T-helper 2 cell treated with Interferon-gamma antibody and Interleukin-4, amounts not matched to agents 5 μg/mL and 100 μg/mL, for 36 hours (primary cell): Measurements from ENCODE around the gene ISYNA1.

ENCODE experiments used
- DNase-seq: peaks from one replicate; pipeline ENCODE4 v3.0.0; 2021; ENCODE audit warnings: low spot score
- H3K27ac Mint-ChIP-seq: one replicate; pipeline ENCODE4 v1.8.0; 2021; ENCODE audit warnings: mild to moderate bottlenecking, mixed read lengths
- H3K27me3 Mint-ChIP-seq: one replicate; pipeline ENCODE4 v1.8.0; 2021; ENCODE audit warnings: low read depth, mixed read lengths
- H3K36me3 Mint-ChIP-seq: one replicate; pipeline ENCODE4 v1.8.0; 2021; ENCODE audit warnings: low read depth, mixed read lengths
- H3K4me1 Mint-ChIP-seq: one replicate; pipeline ENCODE4 v1.8.0; 2021; ENCODE audit warnings: low read depth, mixed read lengths
- H3K4me3 Mint-ChIP-seq: one replicate; pipeline ENCODE4 v1.8.0; 2022; ENCODE audit warnings: mild to moderate bottlenecking, moderate library complexity, mixed read lengths
- H3K9me3 Mint-ChIP-seq: one replicate; pipeline ENCODE4 v1.8.0; 2021; ENCODE audit warnings: mixed read lengths

ISYNA1 gene

DNA sequence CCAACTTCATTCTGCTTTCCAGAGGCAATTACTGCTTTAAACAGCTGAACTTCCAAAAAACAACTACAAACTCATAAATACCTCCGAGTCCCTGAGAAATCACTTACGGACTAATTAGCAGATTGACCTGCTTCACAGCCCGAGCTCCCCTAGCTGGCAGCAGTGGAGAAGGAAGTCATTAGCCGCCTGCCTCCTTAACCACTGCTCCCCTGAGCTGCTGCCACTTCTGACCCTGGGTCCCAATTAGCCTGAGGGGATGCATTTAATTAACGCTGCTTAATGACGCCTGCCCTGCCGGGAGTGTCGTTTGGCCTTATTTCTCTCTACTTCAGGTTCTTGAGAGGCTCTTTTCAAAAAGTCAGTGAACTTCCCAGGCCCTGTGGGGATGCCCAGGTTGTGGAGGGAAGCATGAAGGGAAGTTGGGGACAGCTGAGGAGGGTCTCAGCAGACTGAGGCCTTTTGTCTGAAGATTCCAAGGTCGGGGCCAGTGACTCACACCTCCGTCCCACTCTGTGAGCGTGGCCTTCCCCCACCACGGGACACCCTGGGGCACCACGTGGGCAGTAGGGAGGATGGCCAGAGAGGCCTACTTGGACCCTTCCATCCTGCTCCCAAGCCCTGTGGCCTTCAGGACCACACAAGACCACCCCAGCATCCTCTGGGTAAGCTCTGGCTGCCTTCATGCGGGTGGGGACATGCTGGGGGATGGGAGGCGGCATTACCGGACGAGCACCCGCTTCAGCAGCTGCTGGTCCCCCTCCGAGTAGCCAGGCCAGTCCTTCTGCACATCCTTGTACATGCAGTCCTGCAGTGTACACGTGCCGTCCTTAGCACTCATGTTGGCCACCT, 19.8 kb upstream of the ISYNA1 start:
- no peak for DNase-seq
- peaks cover 19% of the 10 kb centered on the region for H3K36me3 Mint-ChIP-seq
- H3K4me1 Mint-ChIP-seq = no peaks in the 10 kb centered on the region
- H3K4me3 Mint-ChIP-seq = no peak overlapping the region
- no peak overlapping the region for H3K27ac Mint-ChIP-seq
- H3K9me3 Mint-ChIP-seq = no peaks in the 10 kb centered on the region
- no peaks in the 10 kb centered on the region for H3K27me3 Mint-ChIP-seq

DNA sequence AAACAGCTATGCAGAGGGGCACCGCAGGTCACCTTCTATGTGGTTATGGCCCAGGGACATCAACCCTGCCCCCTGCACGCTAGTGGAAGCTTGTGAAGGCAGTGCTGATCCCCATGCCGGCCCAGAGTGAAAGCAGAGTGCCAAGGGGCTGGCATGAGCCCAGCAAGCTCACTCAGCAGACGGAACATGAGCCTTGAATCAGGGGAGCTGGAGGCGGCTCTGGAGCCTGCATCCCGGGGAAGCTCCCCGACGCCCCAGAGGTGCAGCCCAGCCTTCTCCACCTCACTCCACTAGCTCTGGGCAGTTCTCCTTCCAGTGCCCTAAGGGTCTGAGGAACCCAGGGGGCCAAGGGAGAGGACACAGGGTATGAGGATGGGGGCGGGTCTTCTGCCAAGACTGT, 19.0 kb upstream of the ISYNA1 start:
- no peaks in the 10 kb centered on the region for H3K27me3 Mint-ChIP-seq
- H3K27ac Mint-ChIP-seq = no peak overlapping the region
- H3K4me3 Mint-ChIP-seq = no peak overlapping the region
- no peaks in the 10 kb centered on the region for H3K9me3 Mint-ChIP-seq
- DNase-seq = no peak
- H3K4me1 Mint-ChIP-seq = no peaks in the 10 kb centered on the region
- peaks cover 20% of the 10 kb centered on the region for H3K36me3 Mint-ChIP-seq

DNA sequence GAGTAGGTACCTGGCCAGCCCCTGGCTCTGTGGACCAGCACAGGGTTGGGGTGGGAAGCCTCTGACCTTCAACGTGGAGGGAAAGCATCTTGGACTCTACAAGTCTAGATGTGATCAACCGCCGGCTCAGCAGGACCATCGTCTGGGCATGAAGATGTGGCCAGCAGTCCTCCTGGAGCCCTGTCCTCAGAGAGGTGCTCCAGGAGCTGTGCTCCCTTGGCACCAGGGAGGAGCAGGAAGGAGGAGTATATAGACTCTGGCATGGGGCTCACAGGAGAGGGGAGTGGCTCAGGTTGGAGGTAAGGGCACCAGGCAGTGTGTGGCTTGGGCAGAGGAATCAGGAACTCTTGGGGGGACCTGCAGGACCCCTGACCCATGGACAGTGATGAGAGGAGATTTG, 18.3 kb upstream of the ISYNA1 start:
- Mint-ChIP-seq H3K27me3 (no peaks in the 10 kb centered on the region), H3K36me3 (peaks cover 15% of the 10 kb centered on the region)

DNA sequence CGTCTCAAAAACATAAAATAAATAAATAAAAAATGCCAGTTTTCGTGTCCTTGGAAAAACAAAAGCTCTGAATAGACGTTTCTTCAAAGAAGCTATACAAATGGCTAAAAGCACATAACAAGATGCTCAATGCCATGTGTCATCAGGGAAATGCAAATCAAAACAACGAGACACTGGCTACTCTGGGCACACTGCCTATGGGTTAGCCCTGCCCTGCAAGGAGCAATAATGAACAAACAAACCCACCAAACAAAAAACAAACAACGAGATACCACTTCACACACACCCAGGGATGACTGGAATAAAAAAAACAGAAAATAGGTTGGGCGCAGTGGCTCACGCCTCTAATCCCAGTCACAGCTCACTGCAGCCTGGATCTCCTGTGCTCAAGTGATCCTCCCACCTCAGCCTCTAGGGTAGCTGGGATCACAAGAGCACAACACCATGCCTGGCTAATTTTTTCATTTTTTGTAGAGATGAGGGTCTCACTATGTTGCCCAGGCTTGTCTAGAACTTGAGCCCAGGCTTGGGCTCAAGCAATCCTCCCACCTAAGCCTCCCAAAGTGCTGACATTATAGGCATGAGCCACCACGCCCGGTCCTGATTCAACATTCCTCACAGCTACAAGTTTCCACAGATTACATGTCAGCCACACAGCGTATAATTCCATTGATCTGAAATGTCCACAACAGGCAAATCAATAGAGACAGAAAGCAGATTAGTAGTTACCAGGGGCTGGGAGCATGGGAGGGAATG, 15.5 kb upstream of the ISYNA1 start:
- Mint-ChIP-seq H3K27me3 (no peaks in the 10 kb centered on the region), H3K36me3 (peaks cover 20% of the 10 kb centered on the region), H3K4me1 (peaks cover 4% of the 10 kb centered on the region), H3K9me3 (no peaks in the 10 kb centered on the region), H3K27ac (no peak overlapping the region), H3K4me3 (no peak overlapping the region)
- DNase-seq = no peak

More for the DNA sequence above, 18.3 kb upstream of the ISYNA1 start:
- H3K9me3 Mint-ChIP-seq = no peaks in the 10 kb centered on the region
- no peak for DNase-seq
- H3K27ac Mint-ChIP-seq = no peak overlapping the region
- no peak overlapping the region for H3K4me3 Mint-ChIP-seq
- no peaks in the 10 kb centered on the region for H3K4me1 Mint-ChIP-seq

DNA sequence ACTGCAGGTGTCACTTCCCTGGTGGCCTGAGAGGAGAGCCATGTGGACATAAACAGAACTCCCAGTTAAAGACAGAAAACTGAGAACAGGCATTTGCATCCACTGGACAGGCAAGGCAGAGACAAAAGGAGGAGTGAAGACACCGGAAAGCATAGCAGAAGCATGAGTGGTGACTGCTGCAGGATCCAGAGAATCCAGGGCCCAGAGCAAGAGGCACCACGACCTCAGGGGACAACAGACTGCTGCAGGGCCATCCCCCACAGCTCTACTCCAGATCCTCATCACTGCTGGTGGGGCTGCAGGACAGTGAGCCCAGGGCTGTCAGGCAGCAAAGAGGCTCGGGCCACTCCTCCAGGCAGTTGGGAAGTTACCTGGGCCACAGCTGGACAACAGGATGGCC, 14.5 kb upstream of the ISYNA1 start:
- no peak overlapping the region for H3K4me3 Mint-ChIP-seq
- H3K27ac Mint-ChIP-seq = peak overlapping the region; percentile 62
- peaks cover 22% of the 10 kb centered on the region for H3K36me3 Mint-ChIP-seq

DNA sequence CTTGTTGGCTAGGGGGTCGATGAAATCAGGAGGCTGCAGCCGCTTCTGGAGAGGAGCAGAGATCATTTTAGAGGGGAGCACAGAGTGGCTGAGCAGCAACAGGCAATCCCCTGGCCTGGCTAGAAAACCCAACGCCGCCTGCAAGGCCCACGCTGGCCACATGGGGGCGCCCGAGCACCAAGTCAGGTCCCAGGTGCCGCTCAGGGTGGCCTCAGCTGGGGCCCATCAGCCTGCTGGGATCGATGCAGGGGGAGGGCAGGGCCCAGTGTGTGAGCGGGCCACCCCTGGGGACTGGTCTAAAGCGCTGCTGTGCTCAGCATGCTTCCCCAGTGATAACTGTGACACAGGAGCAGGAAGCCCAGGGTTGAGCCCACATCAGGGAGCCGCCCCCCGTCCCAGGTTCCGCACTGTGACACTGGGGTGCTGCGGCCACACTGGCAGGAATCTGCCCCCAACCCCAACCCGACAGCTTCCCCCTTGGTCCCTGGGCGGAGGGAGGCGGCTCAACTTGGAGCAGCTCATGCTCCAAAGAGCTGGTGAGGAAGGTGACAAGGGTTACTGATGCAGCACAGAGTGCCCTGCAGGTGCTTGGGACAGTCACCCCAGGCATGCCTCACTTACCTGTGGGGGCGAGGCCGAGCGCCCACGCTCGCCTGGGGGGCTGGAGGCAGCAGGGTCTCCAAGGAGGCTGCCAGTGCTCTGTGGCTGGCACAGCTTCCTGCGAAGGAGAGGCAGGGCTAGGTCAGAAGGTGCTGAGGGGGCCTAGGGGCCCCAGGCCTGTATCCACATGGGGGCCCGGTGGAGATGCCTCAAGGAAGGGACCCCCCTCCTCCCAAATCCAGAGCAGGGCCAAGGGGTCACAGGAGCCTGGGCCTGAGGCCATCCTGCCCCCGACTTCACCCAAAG, 13.3 kb upstream of the ISYNA1 start:
- Mint-ChIP-seq H3K4me3 (no peak overlapping the region), H3K27ac (no peak overlapping the region), H3K4me1 (peaks cover 4% of the 10 kb centered on the region), H3K27me3 (no peaks in the 10 kb centered on the region), H3K36me3 (peaks cover 20% of the 10 kb centered on the region), H3K9me3 (no peaks in the 10 kb centered on the region)
- peak; percentile 78 for DNase-seq

More for the DNA sequence above, 14.5 kb upstream of the ISYNA1 start:
- Mint-ChIP-seq H3K27me3 (no peaks in the 10 kb centered on the region), H3K9me3 (no peaks in the 10 kb centered on the region), H3K4me1 (peaks cover 4% of the 10 kb centered on the region)
- no peak for DNase-seq

DNA sequence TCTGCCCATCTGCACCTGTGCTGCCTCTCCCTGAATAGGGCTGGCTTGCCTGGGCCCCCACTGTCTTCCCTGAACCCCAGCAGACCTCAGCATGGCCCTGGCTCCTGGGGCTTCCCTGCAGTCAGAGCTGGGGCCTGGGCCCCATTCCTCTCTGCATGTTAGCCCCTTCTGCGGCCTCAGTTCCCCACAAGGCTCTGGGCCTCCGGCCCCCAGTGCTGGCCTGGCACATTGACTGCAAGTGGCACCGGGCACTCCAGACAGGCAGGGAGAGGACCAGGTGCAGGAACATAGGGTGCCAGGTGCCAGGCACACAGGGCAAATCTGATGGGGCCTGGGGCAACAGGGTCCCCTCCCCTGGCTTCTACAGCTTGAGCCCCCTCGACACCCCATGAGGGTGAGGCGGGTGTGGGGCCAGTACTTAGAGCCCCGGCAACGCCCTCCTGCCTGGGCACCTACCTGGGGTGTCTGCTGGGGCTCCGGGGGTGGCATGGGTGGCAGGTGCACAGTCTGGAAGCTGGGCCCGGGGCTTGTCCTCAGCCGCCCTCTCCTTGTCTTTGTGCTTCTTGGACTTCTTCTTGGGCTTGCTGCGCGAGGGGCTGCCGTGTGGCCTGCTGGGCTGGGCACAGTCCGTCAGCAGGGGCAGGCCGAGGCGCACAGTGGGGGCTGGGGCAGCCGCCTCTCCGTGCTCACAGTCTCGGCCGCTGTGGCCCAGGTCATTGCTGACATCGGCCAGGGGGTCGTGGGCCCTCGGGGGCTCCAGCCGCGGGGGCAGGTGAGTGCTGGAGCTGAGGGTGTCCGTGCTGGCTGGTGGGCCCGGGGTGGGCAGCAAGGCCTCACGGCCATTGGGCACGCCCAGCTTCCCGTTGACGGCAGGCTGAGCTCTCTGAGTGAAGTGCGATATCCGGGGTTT, 12.3 kb upstream of the ISYNA1 start:
- Mint-ChIP-seq H3K36me3 (peaks cover 13% of the 10 kb centered on the region), H3K27me3 (no peaks in the 10 kb centered on the region), H3K4me3 (no peak overlapping the region), H3K9me3 (no peaks in the 10 kb centered on the region), H3K4me1 (peaks cover 4% of the 10 kb centered on the region), H3K27ac (no peak overlapping the region)
- no peak for DNase-seq

DNA sequence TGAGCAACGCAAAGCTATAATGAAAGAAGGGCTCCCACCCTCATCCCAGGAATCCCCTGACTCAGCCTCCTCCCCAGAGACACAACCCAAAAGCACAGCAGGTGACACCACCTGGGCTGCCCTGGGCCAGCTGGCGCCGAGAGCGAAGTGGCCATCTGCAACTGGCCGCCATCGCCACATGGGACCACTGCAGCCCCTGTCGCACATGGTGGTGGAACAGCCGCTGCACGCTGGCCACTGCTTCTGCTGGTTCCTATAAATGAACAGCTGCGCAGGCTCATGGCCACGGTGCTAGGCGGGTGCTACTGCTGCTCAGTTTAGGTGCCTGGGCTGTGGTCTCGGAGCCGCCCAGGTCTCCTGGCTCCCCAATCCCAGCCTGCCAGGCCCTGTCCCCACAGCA, 11.6 kb upstream of the ISYNA1 start:
- H3K9me3 Mint-ChIP-seq = no peaks in the 10 kb centered on the region
- peaks cover 13% of the 10 kb centered on the region for H3K36me3 Mint-ChIP-seq
- no peak for DNase-seq
- H3K4me1 Mint-ChIP-seq = peaks cover 4% of the 10 kb centered on the region
- no peak overlapping the region for H3K27ac Mint-ChIP-seq
- H3K27me3 Mint-ChIP-seq = no peaks in the 10 kb centered on the region
- no peak overlapping the region for H3K4me3 Mint-ChIP-seq

DNA sequence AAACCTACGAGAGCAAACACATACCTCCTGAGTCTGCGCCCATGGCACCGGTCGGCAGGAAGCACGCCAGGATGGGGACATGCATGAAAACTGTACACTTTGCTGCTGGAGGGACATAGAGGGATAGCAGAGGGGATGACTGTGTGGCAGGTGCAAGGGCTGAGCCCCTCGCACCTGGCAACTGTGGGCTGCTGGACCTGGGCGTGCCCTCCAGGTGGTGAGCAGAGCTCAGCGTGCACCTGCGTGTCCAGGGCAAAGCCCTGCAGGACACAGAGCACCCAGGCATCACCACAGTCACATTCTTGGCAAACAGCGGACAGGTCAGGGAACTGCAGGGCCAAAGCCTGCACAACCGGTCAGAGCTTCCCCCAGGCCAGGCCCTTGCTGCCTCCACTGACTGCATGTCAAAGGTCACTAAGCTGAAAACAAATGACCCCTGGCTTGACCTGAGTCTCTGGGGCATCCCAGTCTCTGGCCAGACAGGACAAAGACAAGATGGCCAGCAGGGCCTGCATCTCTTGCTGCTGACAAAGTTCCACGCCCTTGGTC, 9.0 kb upstream of the ISYNA1 start:
- DNase-seq = no peak
- no peaks in the 10 kb centered on the region for H3K27me3 Mint-ChIP-seq
- H3K27ac Mint-ChIP-seq = no peak overlapping the region
- peaks cover 23% of the 10 kb centered on the region for H3K36me3 Mint-ChIP-seq
- H3K4me1 Mint-ChIP-seq = peaks cover 8% of the 10 kb centered on the region
- peaks cover 5% of the 10 kb centered on the region for H3K9me3 Mint-ChIP-seq
- H3K4me3 Mint-ChIP-seq = no peak overlapping the region

DNA sequence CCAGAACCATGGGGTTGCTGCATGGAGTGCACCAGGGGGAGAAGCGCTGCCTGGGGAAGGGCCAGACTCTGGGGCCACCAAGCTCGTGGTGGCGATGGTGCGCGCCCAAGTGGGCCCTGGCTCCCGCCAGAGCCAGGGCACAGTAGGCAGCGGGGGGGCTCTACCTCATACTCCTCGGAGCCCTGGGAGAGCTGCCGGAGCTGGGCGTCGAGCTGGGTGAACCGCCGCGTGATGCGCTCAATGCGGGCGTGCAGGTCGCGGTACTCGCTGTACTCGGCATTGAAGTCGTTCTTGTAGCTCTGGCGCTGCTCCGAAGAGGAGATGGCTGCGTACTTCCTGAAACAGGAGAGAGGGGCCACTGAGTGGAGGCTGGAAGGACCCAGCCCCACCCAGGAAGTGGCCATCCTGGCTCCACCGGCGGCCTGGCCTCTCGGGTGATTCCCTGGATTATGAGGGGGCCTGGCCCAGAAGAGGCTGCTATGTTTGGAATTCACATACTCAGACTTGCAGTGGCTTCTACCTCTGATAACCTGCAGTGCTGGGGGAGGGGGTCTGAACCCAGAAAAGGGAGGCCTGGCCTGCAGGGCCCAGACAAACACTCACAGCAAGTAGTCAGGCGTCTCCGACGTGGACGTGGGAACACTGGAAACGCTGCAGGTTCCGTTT, 8.3 kb upstream of the ISYNA1 start:
- Mint-ChIP-seq H3K27ac (no peak overlapping the region), H3K4me1 (peaks cover 12% of the 10 kb centered on the region), H3K9me3 (peaks cover 5% of the 10 kb centered on the region), H3K27me3 (no peaks in the 10 kb centered on the region), H3K36me3 (peaks cover 23% of the 10 kb centered on the region), H3K4me3 (no peak overlapping the region)
- DNase-seq = no peak

DNA sequence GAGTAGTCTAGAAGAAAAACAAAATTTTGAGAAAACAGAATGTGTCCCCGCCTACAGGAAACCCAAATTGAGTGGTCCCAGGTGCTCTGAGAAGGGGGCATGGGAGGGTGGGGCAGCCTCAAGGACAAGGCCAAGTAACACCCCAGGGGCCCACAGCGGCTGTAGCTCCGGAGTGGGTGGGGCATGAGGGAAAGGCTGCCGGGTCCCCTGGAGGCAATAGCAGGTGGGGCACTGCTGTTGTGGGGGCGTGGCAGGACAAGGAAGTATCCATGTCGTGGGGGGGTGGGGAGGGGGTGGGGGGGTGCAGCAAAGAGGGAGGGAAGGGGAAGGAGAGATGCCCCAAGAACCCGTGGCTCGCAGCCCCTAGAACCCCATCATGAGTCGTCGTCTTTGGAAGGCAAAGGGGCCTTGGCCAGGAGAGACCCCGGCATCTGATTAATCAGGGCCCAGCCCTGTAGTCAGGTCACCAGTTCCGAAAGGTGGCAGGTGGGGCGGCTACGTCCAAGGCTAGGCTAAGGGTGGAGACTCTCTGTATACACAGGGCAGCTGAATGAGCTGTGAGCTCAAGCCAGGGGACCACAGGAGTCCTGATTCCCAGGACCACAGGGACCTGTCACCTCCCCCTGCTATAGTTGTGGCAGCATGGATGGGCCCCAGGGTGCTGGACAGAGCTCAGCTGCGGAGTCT, 7.5 kb upstream of the ISYNA1 start:
- peaks cover 23% of the 10 kb centered on the region for H3K36me3 Mint-ChIP-seq
- no peak overlapping the region for H3K4me3 Mint-ChIP-seq
- H3K9me3 Mint-ChIP-seq = peaks cover 5% of the 10 kb centered on the region
- H3K27me3 Mint-ChIP-seq = no peaks in the 10 kb centered on the region
- no peak overlapping the region for H3K27ac Mint-ChIP-seq
- peaks cover 12% of the 10 kb centered on the region for H3K4me1 Mint-ChIP-seq
- no peak for DNase-seq

DNA sequence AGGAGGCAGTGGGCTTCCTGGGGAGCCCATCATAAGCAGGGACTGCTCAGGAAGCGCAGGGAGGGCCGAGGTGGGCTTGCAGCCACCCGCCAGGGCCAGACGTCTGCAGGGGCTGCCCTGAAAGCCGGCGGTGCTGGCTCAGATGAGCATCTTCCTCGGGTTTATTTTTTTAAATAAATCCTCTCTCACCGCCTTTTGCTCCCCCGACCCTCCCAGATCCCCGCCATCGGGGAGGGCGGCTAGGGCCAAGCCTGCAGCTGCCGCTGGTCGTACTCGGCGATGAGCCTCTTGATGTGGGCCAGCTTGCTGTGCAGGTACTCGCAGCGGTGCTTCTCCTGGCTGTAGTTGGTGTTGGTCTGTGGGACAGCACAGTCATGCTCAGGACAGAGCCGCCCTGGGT, 6.6 kb upstream of the ISYNA1 start:
- H3K27me3 Mint-ChIP-seq = no peaks in the 10 kb centered on the region
- H3K9me3 Mint-ChIP-seq = peaks cover 5% of the 10 kb centered on the region
- no peak overlapping the region for H3K27ac Mint-ChIP-seq
- no peak for DNase-seq
- no peak overlapping the region for H3K4me3 Mint-ChIP-seq
- H3K36me3 Mint-ChIP-seq = peaks cover 23% of the 10 kb centered on the region
- H3K4me1 Mint-ChIP-seq = peaks cover 14% of the 10 kb centered on the region
